GM19351 (cell line): Measurements from ENCODE around the gene GIPC1.

Source experiments
- ATAC-seq: cut with Tn5 transposase; IDR thresholded peaks from one replicate; pipeline ENCODE4 v1.9.1; 2021; ENCODE audit warnings: mild to moderate bottlenecking, moderate library complexity; ENCODE audit not compliant: unreplicated experiment

Gene GIPC1

GRCh38 chr19:14439014-14439413, 56.9 kb downstream of the GIPC1 start:
- ATAC-seq, result no peak

GRCh38 chr19:14437578-14438140, 58.3 kb downstream of the GIPC1 start:
- ATAC-seq, result no peak

DNA sequence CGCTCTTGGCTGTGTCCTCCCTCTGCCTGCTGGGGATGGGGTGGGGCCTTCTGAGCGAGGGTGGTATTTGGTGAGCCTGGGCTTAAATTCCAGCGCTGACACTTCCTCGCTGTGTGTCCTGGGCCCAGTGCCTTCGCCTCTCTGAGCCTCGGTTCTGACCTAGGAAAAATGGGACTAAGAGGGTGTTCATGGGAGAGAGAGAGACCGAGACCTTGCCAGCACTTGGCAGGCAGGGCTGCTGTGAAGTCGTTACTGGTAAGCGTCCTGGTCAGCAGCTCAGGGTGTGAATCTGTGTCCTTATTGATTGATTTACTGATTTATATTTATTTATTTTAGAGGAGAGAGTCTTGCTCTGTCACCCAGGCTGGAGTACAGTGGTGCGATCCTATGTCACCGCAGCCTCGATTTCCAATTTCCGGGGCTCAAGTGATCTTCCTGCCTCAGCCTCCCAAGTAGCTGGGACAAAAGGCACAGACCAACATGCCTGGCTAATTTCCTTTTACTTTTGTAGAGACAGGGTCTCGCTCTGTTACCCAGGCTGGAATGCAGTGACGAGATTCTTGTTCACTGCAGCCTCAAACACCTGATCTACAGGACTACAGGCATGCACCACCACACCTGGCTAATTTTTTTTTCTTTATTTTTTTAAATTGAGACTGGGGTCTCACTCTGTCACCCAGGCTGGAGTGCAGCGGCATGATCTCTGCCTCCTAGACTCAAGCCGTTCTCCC, 60.4 kb downstream of the GIPC1 start:
- no peak for ATAC-seq

- no peak for ATAC-seq
Measured at GRCh38 chr19:14434543-14435319, 61.2 kb downstream of the GIPC1 start.

GRCh38 chr19:14433554-14434501, 62.1 kb downstream of the GIPC1 start:
- ATAC-seq, result no peak

GRCh38 chr19:14432791-14433553, 63.0 kb downstream of the GIPC1 start, which contains the start of gene PKN1:
Gene PKN1, plus strand, starts transcription at chr19:14433306. Its CDS starts 216 bp downstream, at chr19:14433522.
- ATAC-seq, result no peak

GRCh38 chr19:14430712-14431111, 65.2 kb downstream of the GIPC1 start:
- ATAC-seq, result no peak

GRCh38 chr19:14428882-14429416, 67.0 kb downstream of the GIPC1 start:
- ATAC-seq, result no peak
